HG03354 (cell line): ENCODE data around the gene RSRC1.
"Not testable (repeated sequence)": the region's sequence is repeated elsewhere in the genome, so short reads cannot be mapped to it uniquely, and the experiment has no call there.

Experiments
- ATAC-seq: cut with Tn5 transposase; IDR thresholded peaks from one replicate; pipeline ENCODE4 v1.9.1; 2021; ENCODE audit warnings: mild to moderate bottlenecking; ENCODE audit not compliant: unreplicated experiment, poor library complexity, severe bottlenecking

The RSRC1 gene

GRCh38 chr3:158359339-158359738 is 249.4 kb downstream of the RSRC1 start:
- no peak for ATAC-seq

- ATAC-seq: no peak
These were observed 251.0 kb downstream of the RSRC1 start for GRCh38 chr3:158360756-158361448.

- no peak for ATAC-seq
These were observed 258.4 kb downstream of the RSRC1 start for GRCh38 chr3:158368271-158368670.

GRCh38 chr3:158369279-158369678 is 259.4 kb downstream of the RSRC1 start:
- ATAC-seq: peak; percentile 94

GRCh38 chr3:158379517-158379916 is 269.6 kb downstream of the RSRC1 start:
- no peak for ATAC-seq

- ATAC-seq: no peak
These were observed 271.5 kb downstream of the RSRC1 start for GRCh38 chr3:158381262-158381868.

GRCh38 chr3:158382479-158382878 is 272.6 kb downstream of the RSRC1 start:
- no peak for ATAC-seq

- peak; percentile 76 for ATAC-seq
These were observed 274.1 kb downstream of the RSRC1 start for GRCh38 chr3:158384019-158384418.

- no peak for ATAC-seq
These were observed 285.5 kb downstream of the RSRC1 start for GRCh38 chr3:158395421-158395820.

- ATAC-seq: no peak
These were observed 292.7 kb downstream of the RSRC1 start for GRCh38 chr3:158402590-158402989.

GRCh38 chr3:158403013-158403412 is 293.1 kb downstream of the RSRC1 start:
- ATAC-seq: no peak

- ATAC-seq: no peak
These were observed 294.3 kb downstream of the RSRC1 start for GRCh38 chr3:158404131-158404718.

- no peak for ATAC-seq
These were observed 295.6 kb downstream of the RSRC1 start for GRCh38 chr3:158405507-158405906.

- no peak for ATAC-seq
These were observed 298.1 kb downstream of the RSRC1 start for GRCh38 chr3:158407844-158408517.

- ATAC-seq: not testable (repeated sequence)
These were observed 298.6 kb downstream of the RSRC1 start for GRCh38 chr3:158408518-158408897.

GRCh38 chr3:158418035-158418434 is 308.1 kb downstream of the RSRC1 start:
- no peak for ATAC-seq

- ATAC-seq: no peak
These were observed 310.1 kb downstream of the RSRC1 start for GRCh38 chr3:158419820-158420653.

GRCh38 chr3:158420654-158421396 is 310.9 kb downstream of the RSRC1 start:
- ATAC-seq: peak; percentile 96

- peak; percentile 46 for ATAC-seq
These were observed 320.6 kb downstream of the RSRC1 start for GRCh38 chr3:158430448-158430847.
